ENCODE results near the gene DLGAP1.

The DLGAP1 gene

DNA sequence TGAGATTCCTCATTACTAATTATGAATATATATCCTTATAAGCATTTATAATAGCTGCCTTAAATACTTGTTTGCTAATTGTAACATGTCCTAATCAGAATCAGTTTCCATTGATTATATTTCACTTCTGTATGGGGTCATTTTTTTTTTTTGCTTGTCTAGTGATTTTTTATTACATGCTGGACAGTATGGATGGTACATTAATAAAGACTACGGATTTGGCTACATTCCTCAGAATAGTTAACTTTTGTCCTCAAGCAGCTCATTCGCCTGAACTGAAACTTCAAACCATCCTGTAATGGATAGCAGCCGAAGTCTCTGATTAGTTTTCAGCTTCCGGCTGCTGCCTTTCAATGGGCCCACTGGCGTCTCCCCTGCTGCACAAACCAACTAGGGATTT lies 993.4 kb downstream of the DLGAP1 start:
- ATAC-seq: no peak
- TF ChIP-seq TOX (CRISPR knock-in tag; IDR thresholded peaks at IDR 0.05; ENCODE audit: borderline replicate concordance) (no peak), ZNF565 (CRISPR knock-in tag; conservative IDR thresholded peaks at IDR 0.05; ENCODE audit: low read depth) (no peak), CSDC2 (CRISPR knock-in tag; IDR thresholded peaks at IDR 0.05) (no peak), ZNF70 (CRISPR knock-in tag; IDR thresholded peaks at IDR 0.05) (no peak), ZNF8 (CRISPR knock-in tag; IDR thresholded peaks at IDR 0.05) (no peak), ESRRG (CRISPR knock-in tag; IDR thresholded peaks at IDR 0.05) (no peak), ZC3H10 (CRISPR knock-in tag; IDR thresholded peaks at IDR 0.05) (no peak), ARNTL (CRISPR knock-in tag; IDR thresholded peaks at IDR 0.05; ENCODE audit: borderline replicate concordance, low read depth) (no peak), ISL1 (CRISPR knock-in tag; IDR thresholded peaks at IDR 0.05) (no peak), OSR1 (CRISPR knock-in tag; IDR thresholded peaks at IDR 0.05) (no peak), PPARA (CRISPR knock-in tag; IDR thresholded peaks at IDR 0.05; ENCODE audit: borderline replicate concordance) (no peak), PATZ1 (CRISPR knock-in tag; IDR thresholded peaks at IDR 0.05; ENCODE audit: borderline replicate concordance) (no peak), ZFP30 (CRISPR knock-in tag; IDR thresholded peaks at IDR 0.05) (no peak), ZFP3 (CRISPR knock-in tag; IDR thresholded peaks at IDR 0.05) (no peak), RARB (CRISPR knock-in tag; IDR thresholded peaks at IDR 0.05) (no peak), TCF4 (CRISPR knock-in tag; IDR thresholded peaks at IDR 0.05; ENCODE audit: borderline replicate concordance) (no peak), CSRNP3 (CRISPR knock-in tag; IDR thresholded peaks at IDR 0.05) (no peak), TSHZ2 (CRISPR knock-in tag; IDR thresholded peaks at IDR 0.05) (no peak)
- TF ChIP-seq, protein P1, sequence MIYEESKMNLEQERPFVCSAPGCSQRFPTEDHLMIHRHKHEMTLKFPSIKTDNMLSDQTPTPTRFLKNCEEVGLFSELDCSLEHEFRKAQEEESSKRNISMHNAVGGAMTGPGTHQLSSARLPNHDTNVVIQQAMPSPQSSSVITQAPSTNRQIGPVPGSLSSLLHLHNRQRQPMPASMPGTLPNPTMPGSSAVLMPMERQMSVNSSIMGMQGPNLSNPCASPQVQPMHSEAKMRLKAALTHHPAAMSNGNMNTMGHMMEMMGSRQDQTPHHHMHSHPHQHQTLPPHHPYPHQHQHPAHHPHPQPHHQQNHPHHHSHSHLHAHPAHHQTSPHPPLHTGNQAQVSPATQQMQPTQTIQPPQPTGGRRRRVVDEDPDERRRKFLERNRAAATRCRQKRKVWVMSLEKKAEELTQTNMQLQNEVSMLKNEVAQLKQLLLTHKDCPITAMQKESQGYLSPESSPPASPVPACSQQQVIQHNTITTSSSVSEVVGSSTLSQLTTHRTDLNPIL (CRISPR knock-in tag; IDR thresholded peaks at IDR 0.05; ENCODE audit: low read depth): no peak

GRCh38 chr18:3460823-3461398 lies 994.2 kb downstream of the DLGAP1 start:
- ATAC-seq: no peak
- TF ChIP-seq, protein P2, sequence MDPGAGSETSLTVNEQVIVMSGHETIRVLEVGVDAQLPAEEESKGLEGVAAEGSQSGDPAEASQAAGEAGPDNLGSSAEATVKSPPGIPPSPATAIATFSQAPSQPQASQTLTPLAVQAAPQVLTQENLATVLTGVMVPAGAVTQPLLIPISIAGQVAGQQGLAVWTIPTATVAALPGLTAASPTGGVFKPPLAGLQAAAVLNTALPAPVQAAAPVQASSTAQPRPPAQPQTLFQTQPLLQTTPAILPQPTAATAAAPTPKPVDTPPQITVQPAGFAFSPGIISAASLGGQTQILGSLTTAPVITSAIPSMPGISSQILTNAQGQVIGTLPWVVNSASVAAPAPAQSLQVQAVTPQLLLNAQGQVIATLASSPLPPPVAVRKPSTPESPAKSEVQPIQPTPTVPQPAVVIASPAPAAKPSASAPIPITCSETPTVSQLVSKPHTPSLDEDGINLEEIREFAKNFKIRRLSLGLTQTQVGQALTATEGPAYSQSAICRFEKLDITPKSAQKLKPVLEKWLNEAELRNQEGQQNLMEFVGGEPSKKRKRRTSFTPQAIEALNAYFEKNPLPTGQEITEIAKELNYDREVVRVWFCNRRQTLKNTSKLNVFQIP (CRISPR knock-in tag; IDR thresholded peaks at IDR 0.05; ENCODE audit: borderline replicate concordance, low read depth): no peak
- TF ChIP-seq ZNF8 (CRISPR knock-in tag; IDR thresholded peaks at IDR 0.05): no peak
- TF ChIP-seq RARB (CRISPR knock-in tag; IDR thresholded peaks at IDR 0.05): no peak
- no peak for TF ChIP-seq BACH2 (CRISPR knock-in tag; IDR thresholded peaks at IDR 0.05; ENCODE audit: borderline replicate concordance)
- TF ChIP-seq ISL1 (CRISPR knock-in tag; IDR thresholded peaks at IDR 0.05): no peak
- TF ChIP-seq GLIS3 (CRISPR knock-in tag; IDR thresholded peaks at IDR 0.05): no peak
- no peak for TF ChIP-seq CSRNP3 (CRISPR knock-in tag; IDR thresholded peaks at IDR 0.05)
- no peak for TF ChIP-seq TSHZ2 (CRISPR knock-in tag; IDR thresholded peaks at IDR 0.05)
- TF ChIP-seq ZNF70 (CRISPR knock-in tag; IDR thresholded peaks at IDR 0.05): no peak
- no peak for TF ChIP-seq PATZ1 (CRISPR knock-in tag; IDR thresholded peaks at IDR 0.05; ENCODE audit: borderline replicate concordance)
- TF ChIP-seq TCF4 (CRISPR knock-in tag; IDR thresholded peaks at IDR 0.05; ENCODE audit: borderline replicate concordance): no peak
- TF ChIP-seq OSR1 (CRISPR knock-in tag; IDR thresholded peaks at IDR 0.05): no peak
- no peak for TF ChIP-seq CSDC2 (CRISPR knock-in tag; IDR thresholded peaks at IDR 0.05)
- no peak for TF ChIP-seq ZNF565 (CRISPR knock-in tag; conservative IDR thresholded peaks at IDR 0.05; ENCODE audit: low read depth)
- no peak for TF ChIP-seq SNAI2 (CRISPR knock-in tag; IDR thresholded peaks at IDR 0.05)

Data from SK-N-SH treated with all-trans-retinoic acid at 6 μM for 48 hours (cell line).